ENCODE results near the gene SLC35A3.
"Not testable (repeated sequence)": the region's sequence is repeated elsewhere in the genome, so short reads cannot be mapped to it uniquely, and the experiment has no call there.

SLC35A3 gene

DNA sequence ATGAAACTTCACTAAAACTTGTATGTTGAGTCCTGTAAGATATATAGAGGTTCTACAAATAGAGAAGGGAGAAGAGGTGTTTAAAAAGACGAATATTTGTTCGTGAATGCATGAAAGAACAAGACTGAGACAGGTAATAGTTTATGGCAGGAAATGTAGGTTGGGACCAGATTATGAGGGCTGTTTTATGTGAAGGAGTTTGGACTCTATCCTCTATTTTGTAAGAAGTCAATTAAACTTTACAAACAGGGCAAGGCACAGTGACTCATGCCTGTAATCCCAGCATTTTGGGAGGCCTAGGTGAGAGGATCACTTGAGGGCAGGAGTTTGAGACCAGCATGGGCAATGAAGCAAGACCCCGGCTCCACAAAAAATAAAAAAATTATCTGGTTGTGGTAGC is 5.7 kb downstream of the SLC35A3 start:
- no peak for DNase-seq

DNA sequence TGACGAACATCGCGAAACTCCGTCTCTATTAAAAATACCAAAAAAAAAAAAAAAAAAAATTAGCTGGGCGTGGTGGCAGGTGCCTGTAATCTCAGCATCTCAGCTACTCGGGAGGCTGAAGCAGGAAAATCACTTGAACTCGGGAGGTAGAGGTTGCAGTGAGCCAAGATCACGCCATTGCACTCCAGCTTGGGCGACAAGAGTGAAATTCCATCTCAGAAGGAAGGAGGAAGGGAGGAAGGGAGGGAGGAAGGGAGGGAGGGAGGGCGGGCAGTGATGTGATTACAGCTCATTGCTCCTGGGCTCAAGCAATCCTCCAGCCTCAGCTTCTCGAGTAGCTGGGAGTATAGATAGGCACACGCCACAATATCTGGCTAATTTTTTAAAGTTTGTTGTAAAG is 7.5 kb downstream of the SLC35A3 start:
- not testable (repeated sequence) for DNase-seq

DNA sequence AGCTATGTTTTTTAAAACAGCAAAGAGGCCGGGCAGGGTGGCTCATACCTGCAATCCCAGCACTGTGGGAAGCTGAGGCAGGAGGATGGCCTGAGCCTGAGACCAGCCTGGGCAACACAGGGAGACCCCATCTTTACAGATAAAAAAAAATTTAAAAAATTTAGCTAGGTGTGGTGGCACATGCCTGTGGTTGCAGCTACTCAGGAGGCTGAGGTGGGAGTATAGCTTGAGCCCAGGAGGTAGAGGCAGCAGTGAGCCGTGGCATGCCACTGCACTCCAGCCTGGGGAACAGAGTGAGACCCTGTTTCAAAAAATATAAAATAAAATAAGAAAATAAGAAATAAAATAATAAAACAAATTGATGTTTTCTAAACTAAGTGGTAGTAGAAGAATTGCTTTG is 8.4 kb downstream of the SLC35A3 start:
- no peak for DNase-seq

DNA sequence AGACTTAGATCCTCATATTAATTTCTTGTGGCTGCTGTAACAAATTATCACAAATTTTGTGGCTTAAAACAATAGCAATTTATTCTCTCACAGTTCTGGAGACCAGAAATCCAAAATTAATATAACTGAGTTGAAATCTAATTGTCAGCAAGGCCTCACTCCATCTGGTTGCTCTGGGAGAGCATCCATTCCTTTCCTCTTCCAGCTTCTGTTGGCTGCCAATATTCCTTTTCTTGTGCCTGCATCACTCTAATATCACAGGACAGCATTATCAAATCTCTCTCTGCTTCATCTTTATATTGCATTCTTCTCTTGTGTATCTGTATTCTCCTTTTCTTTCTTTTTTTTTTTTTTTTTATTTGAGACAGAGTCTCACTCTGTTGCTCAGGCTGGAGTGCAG is 9.3 kb downstream of the SLC35A3 start:
- no peak for DNase-seq

DNA sequence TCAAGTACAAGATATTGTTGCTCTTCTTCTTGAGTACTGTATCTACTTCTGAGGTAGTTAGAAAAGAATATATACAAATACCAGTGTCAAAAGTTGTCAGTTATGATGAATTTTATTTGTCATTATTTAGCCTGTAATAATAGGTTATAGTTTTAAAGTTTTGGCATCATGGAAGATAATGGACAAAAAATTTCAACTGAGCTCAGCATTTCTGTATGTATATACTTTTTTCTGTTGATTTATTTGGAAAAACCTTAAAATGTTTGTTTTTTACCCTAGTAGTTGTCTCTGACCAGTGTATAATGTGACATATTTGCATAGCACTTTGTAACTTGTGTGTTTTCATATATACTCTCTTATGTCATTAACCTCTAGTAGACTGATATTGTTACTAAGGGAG is 11.1 kb downstream of the SLC35A3 start:
- DNase-seq: no peak

DNA sequence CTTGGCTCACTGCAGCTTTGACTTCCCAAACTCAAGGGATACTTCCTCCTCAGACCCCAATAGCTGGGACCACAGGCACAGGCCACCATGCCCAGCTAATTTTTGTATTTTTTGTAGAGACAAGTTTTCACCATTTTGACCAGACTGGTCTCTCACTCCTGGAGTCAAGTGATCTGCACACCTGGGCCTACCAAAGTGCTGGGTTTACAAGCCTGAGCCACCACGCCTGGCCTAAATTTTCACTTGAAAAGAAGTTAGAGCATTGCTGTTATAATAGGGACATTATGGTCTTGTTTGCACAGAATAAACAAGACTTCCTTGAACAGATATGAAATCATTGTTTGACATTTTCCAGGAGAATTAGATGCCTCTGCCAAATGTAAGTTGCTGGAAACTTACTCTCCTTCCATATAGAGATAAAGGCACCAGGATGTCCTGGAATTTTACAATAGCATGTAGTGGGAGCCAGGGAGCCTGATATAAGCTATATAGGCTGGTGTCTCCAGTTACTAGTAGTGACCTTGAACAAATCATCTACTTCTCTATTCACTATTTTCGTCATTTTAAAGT is 16.9 kb downstream of the SLC35A3 start:
- DNase-seq: no peak

DNA sequence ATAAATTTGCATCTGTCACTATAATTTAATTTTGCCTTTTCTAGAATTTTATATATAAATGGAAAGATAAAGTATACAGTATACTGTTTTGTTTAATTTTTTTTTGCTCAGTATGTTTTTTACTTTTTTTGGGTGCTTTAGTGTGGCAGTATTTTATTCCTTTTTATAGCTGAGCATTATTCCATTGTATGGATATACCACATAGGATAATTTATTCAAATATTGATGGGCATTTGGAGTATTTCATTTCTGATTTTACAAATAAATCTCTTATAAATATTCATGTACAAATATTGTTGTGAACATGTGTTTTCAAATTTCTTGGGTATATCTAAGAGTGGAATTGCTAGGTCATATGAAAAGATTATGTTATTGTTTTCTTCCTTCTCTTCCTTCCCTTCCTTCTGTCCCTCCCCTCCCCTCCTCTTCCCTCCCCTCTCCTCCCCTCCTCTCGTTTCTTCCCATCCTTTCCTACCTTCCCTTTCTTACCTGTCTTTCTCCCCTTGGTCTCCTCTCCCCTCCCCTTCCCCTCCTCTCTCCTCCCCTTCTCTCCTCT is 18.5 kb downstream of the SLC35A3 start:
- no peak for DNase-seq

DNA sequence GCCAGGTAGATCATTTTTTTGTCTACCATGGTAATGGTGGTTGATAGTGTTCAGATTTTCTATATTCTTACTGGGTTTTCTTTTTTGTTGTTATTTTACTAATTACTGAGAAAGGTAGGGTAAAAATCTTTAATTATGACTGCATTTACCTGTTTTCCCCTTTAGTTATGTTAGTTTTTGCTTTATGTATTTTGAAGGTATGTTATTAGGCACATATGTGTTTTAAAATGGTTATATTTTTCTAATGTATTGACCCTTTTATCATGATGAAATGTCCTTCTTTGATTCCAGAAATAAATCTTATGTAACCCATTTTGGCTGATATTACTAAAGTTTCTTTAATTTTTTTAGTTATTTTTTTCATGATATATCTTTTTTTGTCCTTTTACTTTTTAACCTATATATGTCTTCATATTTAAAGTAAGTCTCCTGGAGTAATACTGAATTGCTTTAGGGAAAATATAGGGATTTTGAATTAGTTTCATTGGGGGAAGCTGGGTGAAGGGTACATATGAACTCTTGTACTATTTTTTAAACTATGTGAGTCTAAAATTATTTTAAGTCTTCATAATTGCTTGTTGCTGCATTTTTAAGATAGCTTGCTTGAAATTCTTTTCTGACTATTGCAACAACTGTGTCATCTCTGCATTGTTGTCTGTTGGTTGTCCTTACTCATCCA is 22.4 kb downstream of the SLC35A3 start:
- no peak for DNase-seq

DNA sequence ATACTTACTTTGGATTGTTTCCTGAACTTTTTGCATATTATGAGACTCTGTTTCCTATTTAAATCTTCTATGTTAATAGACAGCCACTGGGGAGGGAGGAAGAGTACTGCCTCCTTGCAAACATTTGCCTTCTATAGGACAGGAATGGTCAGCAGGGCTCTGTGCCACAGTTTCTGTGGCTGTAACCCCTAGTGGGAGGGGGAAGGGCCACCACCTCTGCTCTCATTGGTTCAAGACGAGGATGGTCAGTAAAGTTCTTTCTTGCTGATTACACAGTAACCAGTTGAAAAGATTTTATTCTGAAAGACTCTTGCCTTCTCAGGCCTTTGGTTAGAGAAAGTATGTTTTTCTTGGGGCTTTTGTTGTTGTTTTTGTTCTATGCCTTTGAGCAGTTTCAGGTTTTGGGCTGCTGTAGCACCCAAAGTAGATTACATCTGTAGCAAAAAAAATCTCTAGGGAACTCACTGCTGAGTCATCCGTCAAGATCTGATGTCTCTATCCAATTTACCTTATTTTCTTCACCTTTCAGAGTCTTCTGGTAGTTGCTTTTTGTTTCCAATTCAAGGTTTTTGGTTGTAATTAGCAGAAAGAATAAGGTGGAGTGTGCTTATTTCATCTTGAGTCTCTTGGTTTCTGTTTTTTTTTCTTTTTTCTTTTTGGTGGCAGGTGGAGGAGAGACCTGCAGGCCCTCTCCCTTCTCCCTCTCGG is 23.1 kb downstream of the SLC35A3 start:
- DNase-seq: no peak

DNA sequence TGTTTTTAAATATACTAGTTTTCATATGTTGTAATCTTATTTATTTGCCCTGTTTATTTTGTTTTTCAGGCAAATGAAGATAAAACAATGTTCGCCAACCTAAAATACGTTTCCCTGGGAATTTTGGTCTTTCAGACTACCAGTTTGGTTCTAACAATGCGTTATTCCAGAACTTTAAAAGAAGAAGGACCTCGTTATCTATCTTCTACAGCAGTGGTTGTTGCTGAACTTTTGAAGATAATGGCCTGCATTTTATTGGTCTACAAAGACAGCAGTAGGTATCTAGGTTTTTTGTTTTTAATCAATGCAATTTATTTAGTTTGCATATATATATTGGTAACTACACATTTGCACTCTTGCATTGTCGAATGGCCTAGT is 23.7 kb downstream of the SLC35A3 start:
- DNase-seq: no peak

DNA sequence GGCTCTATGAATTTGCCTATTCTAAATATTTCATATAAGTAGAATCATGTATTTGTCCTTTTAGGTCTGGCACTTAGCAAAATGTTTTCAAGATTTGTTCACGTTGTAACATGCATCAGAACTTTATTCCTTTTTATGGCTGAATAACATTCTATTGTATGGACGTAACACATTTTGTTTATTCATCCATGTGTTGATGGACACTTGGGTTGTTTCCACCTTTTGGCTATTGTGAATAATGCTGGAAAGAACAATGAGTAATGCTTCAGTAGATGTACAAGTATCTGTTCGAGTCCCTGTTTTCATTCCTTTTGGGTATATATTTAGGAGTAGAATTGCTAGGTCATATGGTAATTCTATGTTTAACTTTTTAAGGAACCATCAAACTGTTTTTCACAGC is 24.7 kb downstream of the SLC35A3 start:
- peak; percentile 1 for DNase-seq

DNA sequence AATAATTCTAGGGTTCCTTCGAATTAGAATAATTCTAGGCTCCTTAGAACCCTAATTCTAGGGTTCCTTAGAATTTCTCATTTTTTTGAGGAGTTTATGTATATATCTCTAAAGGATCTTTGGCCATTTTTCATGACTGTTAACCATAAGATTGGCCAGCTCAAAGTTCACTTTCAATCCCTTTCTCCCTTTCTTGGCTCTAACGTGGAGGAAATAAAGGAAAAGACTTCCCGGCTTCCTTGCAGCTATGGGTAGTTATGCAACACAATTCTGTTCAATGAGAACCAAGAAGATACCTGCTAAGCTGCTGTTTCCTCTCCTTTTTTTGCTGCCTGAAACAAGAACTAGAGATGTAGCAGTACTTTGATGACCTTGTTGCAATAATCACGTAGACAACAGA is 27.2 kb downstream of the SLC35A3 start:
- DNase-seq: no peak

DNA sequence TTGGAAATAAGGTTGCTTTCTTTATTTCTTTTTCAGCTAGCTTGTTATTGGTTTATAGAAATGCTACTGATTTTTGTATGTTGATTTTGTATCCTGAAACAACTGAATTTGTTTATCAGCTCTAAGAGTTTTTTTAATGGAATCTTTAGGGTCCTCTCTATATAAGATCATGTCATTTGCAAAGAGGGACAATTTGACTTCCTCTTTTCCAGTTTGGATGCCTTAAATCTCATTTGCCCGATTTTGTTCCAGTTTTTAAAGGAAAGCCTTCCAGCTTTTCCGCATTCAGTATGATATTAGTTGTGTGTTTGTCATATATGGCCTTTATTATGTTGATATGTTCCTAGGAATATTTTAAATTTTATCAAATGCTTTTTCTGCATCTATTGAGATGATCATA is 31.7 kb downstream of the SLC35A3 start:
- DNase-seq: no peak

DNA sequence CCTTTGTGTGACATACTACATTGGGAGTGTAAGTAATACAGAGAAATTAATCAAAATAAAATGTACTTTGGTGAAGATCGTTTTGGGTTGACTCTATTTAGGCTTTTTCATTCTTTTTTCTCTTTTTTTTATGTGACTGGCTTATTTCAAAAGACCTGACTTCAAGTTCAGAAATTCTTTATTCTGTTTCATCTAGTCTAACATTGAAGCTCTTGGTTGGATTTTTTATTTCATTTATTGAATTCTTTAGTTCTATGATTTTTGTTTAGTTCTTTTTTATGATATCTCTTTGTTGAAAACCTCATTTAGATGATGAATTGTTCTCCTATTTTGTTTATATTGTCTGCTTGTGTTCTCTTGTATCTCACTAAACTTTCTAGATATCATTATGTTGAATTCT is 35.6 kb downstream of the SLC35A3 start:
- DNase-seq: no peak

DNA sequence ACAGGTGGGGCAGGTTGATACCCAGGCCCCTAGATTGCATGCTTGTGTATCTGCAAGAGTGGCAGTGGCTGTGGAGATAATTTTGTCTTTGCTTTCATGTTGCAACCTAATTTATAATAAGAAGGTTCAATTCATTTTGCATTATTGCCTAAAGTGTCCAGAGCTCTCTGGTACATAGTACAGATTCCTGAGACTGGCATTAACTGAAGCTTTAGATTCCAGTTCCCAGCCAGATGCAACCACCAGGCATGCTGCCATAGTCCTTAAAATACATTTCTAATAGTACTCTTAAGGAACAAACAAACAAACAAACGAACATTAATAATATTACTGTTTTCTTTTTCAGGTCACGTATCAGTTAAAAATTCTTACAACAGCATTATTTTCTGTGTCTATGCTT is 36.9 kb downstream of the SLC35A3 start:
- no peak for DNase-seq

DNA sequence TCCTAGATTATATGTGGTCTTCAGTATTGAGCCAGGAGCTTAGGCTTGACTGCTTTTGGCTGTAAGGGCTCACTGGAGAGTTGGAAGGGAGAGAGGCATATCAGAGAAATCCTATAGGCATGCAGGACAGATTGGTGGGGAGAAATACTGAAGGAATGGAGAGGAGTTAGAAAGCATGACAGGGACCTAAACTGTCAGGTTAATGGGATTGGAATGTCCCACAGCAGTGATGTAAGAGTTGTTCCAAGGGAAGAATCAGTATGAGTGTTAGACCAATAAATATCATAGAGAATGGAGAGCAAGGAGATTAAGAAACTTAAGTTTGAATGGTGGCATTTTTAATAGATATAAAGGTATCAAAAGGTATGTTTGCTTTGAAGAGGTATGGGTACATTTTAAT is 39.7 kb downstream of the SLC35A3 start:
- no peak for DNase-seq

DNA sequence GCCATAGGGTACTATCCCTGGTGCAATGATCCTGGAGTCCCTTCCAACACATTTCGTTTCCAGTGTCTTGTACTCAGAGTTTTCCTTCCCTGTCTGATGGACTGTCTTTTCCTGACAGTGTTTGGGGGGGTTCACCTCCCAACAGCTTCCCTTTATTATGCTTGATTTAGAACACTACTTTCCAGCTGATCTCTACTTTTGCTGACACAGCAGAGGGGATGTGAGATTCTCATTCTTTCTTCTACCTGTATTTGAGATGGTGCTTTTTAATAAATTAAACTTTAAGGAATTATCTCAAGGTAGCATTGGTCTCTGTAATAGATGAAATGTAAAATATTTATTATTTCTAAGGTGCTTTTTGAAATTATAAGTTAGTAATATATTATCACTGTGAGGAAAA is 41.0 kb downstream of the SLC35A3 start:
- no peak for DNase-seq

DNA sequence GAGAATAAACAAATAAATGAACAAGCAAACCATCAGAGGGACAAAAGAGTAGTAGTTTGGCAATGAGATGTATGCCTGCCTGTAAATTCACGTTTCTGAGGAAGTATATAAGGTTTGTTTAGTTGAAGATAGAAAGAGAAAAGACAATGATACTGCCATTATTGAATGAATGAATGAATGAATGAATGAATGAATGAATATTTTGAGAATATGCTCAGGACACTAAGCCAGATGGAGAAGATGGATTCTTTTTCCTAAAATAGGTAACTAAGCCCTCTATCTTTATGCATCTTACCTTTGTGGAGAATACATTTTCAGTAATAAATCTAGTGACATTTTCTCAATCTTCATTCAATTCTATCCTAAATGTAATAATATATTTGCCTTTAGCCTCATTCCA is 49.4 kb downstream of the SLC35A3 start:
- no peak for DNase-seq

DNA sequence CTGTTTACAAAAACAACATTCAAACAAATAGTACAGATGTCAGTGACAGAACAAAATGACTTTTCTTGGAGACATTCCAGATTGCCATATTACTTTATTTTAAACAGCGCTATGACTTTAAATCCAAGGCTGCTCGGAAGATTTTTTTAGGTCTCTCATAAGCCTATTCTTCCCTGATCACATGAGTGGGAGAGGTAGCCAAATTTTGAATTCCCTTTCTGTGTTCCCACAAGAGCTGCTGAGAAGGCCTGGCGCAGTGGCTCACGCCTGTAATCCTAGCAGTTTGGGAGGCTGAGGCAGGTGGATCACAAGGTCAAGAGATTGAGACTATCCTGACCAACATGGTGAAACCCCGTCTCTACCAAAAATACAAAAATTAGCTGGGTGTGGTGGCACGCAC is 53.7 kb downstream of the SLC35A3 start:
- no peak for DNase-seq

DNA sequence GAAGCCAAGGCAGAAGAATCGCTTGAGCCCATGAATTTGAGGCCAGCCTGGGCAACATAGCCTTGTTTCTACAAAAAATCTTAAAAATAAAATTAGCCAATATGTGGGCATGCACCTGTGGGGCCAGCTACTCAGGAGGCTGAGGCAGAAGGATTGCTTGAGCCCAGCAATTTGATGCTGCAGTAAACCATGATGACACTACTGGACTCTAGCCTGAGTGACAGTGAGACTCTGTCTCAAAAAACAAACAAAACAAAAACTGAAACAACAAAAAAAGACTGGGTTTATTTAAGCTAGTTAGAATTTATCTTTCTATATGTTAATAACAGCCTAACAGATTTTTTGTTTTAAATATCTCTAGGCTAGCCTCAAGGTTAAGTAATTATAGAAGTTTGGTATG is 57.4 kb downstream of the SLC35A3 start:
- no peak for DNase-seq

DNA sequence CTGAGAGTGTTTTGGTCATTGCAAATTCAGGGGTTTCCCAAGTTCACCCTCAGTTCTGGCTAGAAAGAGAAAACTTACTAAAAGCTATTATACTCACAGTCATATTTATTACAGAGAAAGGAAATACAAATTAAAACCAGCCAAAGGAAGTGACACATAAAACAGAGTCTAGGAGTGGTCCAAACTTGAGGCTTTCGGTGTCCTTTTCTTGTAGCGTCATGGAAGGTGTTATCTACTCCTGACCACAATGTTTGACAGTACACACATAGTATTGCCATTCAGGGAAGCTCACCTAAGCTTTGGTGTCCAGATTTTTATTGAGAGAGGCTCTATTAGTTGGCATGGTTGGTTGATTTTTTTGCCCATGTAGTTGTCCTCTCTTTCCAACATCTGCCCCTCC is 59.0 kb downstream of the SLC35A3 start:
- no peak for DNase-seq

DNA sequence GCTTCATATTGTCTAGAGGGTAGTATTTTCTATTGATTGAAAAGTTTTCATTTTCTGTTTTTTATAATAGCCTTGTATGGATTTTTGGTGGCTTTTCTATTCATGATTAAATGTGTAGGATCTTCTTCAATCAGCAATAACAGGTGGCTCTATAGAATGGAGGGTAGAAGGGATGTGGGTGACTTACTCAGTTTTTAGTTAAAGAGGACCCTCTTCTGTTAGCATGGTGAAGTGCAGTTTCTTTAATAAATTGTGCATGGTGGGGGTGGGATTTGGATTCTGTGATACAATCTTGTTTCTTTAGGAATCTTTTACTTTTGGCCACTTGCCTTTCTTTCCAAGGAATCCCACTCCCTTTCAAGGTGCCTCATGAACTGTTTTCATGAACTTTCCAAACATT is 64.7 kb downstream of the SLC35A3 start:
- DNase-seq: peak; percentile 25

DNA sequence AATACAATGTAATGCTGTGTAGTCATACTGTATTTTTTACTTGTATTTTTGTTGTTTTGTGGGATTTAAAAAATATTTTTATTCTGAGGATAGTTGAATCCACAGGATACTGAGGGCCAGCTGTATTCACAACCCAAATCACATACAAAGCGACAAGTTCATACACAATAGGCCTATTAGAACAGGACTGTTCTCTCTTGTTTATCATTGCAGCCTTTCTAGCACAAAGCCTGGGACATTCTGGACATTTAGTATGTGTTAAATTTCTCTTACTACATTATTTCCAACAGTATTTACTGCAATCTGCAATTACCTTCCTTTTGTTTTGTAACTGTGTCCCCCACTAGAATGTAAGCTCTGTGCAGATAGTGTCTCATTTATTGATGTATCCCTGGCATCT is 65.4 kb downstream of the SLC35A3 start:
- no peak for DNase-seq
